ENCODE data around the gene CCNI2. TPM values are rescaled to one million over a fixed set of nuclear protein-coding genes. Genes with fewer than 3 reads are reported as not detected.

Gene CCNI2
- polyA plus RNA-seq, 2 of the 4 experiments (the other 2 are of a cell fraction), result 0.17 to 0.26 TPM

GRCh38 chr5:132776131-132776937, 29.1 kb downstream of the CCNI2 start:
- POLR2A ChIA-PET, result interaction anchor here (1.8 kb wide), 1 partner anchor 39 kb away, joined by 6 read pairs; the partner anchor contains the start of gene KIF3A
- no peak for FAIRE-seq
- CTCF ChIA-PET, result interaction anchor here (1.3 to 1.6 kb wide), 3 partner anchors 15 to 250 kb away, joined by 3 to 4 read pairs (median 3); no protein-coding TSS in a partner anchor
- peak overlapping the region; percentile 83 for H3K4me3 ChIP-seq
- peaks cover 7% of the 10 kb centered on the region for H3K4me1 ChIP-seq
- peak overlapping the region; percentile 91 for H3K4me2 ChIP-seq
- H3K27ac ChIP-seq, result peak overlapping the region; percentile 84 to 98
- no peaks in the 10 kb centered on the region for H3K9me3 ChIP-seq
- peak; percentile 33 to 48 for DNase-seq (ENCODE audit: low read depth in 1 of 2, low spot score in 1 of 2)
- 0 out of 2 replicates have a peak, but pooled peaks have one; percentile 44 for TF ChIP-seq E2F6 (IDR thresholded peaks at IDR 0.05; ENCODE audit: borderline replicate concordance, low read depth)
- TF ChIP-seq JUNB (IDR thresholded peaks at IDR 0.05), result no peak
- no peak for TF ChIP-seq JUN (IDR thresholded peaks at IDR 0.05)
- no peak for TF ChIP-seq CHD4 (IDR thresholded peaks at IDR 0.05; ENCODE audit: borderline replicate concordance)
- peak; percentile 30; the same call in 1 of the 2 replicates for TF ChIP-seq PHF8 (IDR thresholded peaks at IDR 0.05; ENCODE audit: borderline replicate concordance, low read depth)
- no peak for TF ChIP-seq ESRRA (IDR thresholded peaks at IDR 0.05; ENCODE audit: borderline replicate concordance, low read length)
- peak; percentile 52 to 66 for ATAC-seq
- WGBS (ENCODE audit: missing lambda C conversion rate), result 4% methylated on average over 17 of the region's 39 CpGs

- FAIRE-seq (no peak), ATAC-seq (peak in 1 of 2 experiments; percentile 18; a peak in 3 of 6 replicates), DNase-seq (ENCODE audit: low read depth in 1 of 2, low spot score in 1 of 2) (no peak)
- H3K4me3 ChIP-seq, result peak overlapping the region; percentile 83
- POLR2A ChIA-PET, result interaction anchor here (1.8 kb wide), 1 partner anchor 40 kb away, joined by 6 read pairs; the partner anchor contains the start of gene KIF3A
- CTCF ChIA-PET, result interaction anchor here (1.3 kb wide), 1 partner anchor 250 kb away, joined by 7 read pairs; no protein-coding TSS in a partner anchor
- no peak for TF ChIP-seq HEYL (CRISPR knock-in tag; IDR thresholded peaks at IDR 0.05)
- no peak; the same call in 1 of the 2 replicates for TF ChIP-seq MAX (IDR thresholded peaks at IDR 0.05)
- TF ChIP-seq NR3C1 (IDR thresholded peaks at IDR 0.05), result no peak
- TF ChIP-seq FOSB (CRISPR knock-in tag; IDR thresholded peaks at IDR 0.05), result no peak
- no peak for TF ChIP-seq CBX2 (IDR thresholded peaks at IDR 0.05; ENCODE audit: borderline replicate concordance, low read depth)
- no peak for TF ChIP-seq MYC (IDR thresholded peaks at IDR 0.05; ENCODE audit: borderline replicate concordance, low read length)
- no peak for TF ChIP-seq E2F6 (IDR thresholded peaks at IDR 0.05; ENCODE audit: borderline replicate concordance, low read depth)
- no peak for TF ChIP-seq HDAC2 (IDR thresholded peaks at IDR 0.05)
- no peak for TF ChIP-seq JUNB (IDR thresholded peaks at IDR 0.05)
- no peak for TF ChIP-seq NFE2L2 (conservative IDR thresholded peaks at IDR 0.05; ENCODE audit: low read length)
- TF ChIP-seq REST (IDR thresholded peaks at IDR 0.05), result no peak
- no peak for TF ChIP-seq TP53 (CRISPR knock-in tag; IDR thresholded peaks at IDR 0.05)
- no peak for TF ChIP-seq FOXS1 (CRISPR knock-in tag; IDR thresholded peaks at IDR 0.05)
- no peak for TF ChIP-seq RFX5 (IDR thresholded peaks at IDR 0.05)
- no peak for TF ChIP-seq ELK1 (IDR thresholded peaks at IDR 0.05; ENCODE audit: low read depth, low read length)
- no peak for TF ChIP-seq SREBF2 (IDR thresholded peaks at IDR 0.05)
- peaks cover 7% of the 10 kb centered on the region for H3K4me1 ChIP-seq
- peak overlapping the region; percentile 91 for H3K4me2 ChIP-seq
- H3K9me3 ChIP-seq, result no peaks in the 10 kb centered on the region
- peak overlapping the region; percentile 84 to 98 for H3K27ac ChIP-seq
- WGBS (ENCODE audit: missing lambda C conversion rate), result 0% methylated on average over 2 of the region's 40 CpGs
These were observed 29.6 kb downstream of the CCNI2 start for GRCh38 chr5:132776938-132777208.

All from A549 (cell line).